Activated B cell treated with CpG ODN at 0.5 μM for 24 hours (primary cell): ENCODE data around the gene TPSG1. TPM values are rescaled to one million over a fixed set of nuclear protein-coding genes. Genes with fewer than 3 reads are reported as not detected.
"Not testable (repeated sequence)": the region's sequence is repeated elsewhere in the genome, so short reads cannot be mapped to it uniquely, and the experiment has no call there.

ENCODE experiments used
- ATAC-seq: fragments of 200-7000 bp; cut with Tn5 transposase; one replicate; pipeline ENCODE4 v1.10.0; 2021; ENCODE audit warnings: low read depth, mild to moderate bottlenecking, moderate library complexity
- CTCF ChIA-PET: fragments of 350-600 bp; sonication (Branson Sonifier 250); formaldehyde crosslinking; loops from one replicate; lab custom pipeline; 2021; ENCODE audit warnings: antibody characterized with exemption; lab: Charles Lee
- POLR2A ChIA-PET: fragments of 350-600 bp; sonication (Branson Sonifier 250); formaldehyde crosslinking; loops from one replicate; lab custom pipeline; 2021; ENCODE audit warnings: antibody characterized with exemption; lab: Charles Lee
- DNase-seq: peaks from one replicate; pipeline ENCODE4 v3.0.0; 2022
- H3K27ac Mint-ChIP-seq: one replicate; pipeline ENCODE4 v1.8.0; 2020; ENCODE audit warnings: mixed read lengths
- H3K27me3 Mint-ChIP-seq: one replicate; pipeline ENCODE4 v1.8.0; 2021; ENCODE audit warnings: mixed read lengths
- H3K36me3 Mint-ChIP-seq: one replicate; pipeline ENCODE4 v1.8.0; 2021; ENCODE audit warnings: low read depth, mixed read lengths
- H3K4me1 Mint-ChIP-seq: one replicate; pipeline ENCODE4 v1.8.0; 2021; ENCODE audit warnings: mixed read lengths
- H3K4me3 Mint-ChIP-seq: one replicate; pipeline ENCODE4 v1.8.0; 2020; ENCODE audit warnings: mild to moderate bottlenecking, mixed read lengths
- H3K9me3 Mint-ChIP-seq: one replicate; pipeline ENCODE4 v1.8.0; 2020; ENCODE audit warnings: mixed read lengths
- CTCF ChIP-seq: fragments of 200-600 bp; IDR thresholded peaks from one replicate; pipeline ENCODE4 v1.8.0; 2022; ENCODE audit warnings: antibody characterized with exemption, mild to moderate bottlenecking
- intact Hi-C: fragments of 100-400 bp; cut with micrococcal nuclease; formaldehyde crosslinking; loops from one replicate; pipeline ENCODE4 v1.15.1; 2024
- total RNA-seq: library from RNA; stranded (reverse); gene quantifications from 2 replicates; pipeline ENCODE4 v1.2.3, GENCODE V29; 2022

The TPSG1 gene
- total RNA-seq, 1 donor from 2014 or later, result not detected

- DNase-seq, intact Hi-C loops, H3K27ac Mint-ChIP-seq, H3K4me3 Mint-ChIP-seq, H3K9me3 Mint-ChIP-seq, H3K27me3 Mint-ChIP-seq, POLR2A ChIA-PET, H3K36me3 Mint-ChIP-seq, ATAC-seq, H3K4me1 Mint-ChIP-seq, CTCF ChIA-PET: not testable (repeated sequence)
Observed at GRCh38 chr16:1229476-1229875, 4.4 kb upstream of the TPSG1 start.

DNA sequence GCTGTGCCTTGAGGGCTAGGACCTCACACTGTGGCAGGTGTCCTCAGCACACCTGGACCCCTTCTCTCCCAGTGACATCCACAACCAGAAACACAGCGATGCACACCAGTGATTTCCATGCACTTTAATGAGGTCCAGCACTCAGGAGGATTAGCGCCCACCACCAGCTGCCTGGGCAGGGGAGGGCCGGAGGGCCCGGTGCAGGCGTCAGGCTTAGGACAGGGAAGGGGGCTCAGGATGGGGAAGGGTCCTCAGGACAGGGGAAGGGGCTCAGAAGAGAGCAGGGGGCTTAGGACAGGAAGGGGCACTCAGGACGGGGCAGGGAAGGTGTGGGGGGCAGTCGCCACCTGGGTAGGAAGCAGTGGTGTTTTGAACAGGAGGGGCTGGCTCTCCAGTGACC lies 3.2 kb upstream of the TPSG1 start:
- H3K4me3 Mint-ChIP-seq, POLR2A ChIA-PET, CTCF ChIA-PET, H3K27me3 Mint-ChIP-seq, H3K36me3 Mint-ChIP-seq, H3K4me1 Mint-ChIP-seq, ATAC-seq, H3K27ac Mint-ChIP-seq, H3K9me3 Mint-ChIP-seq, DNase-seq, intact Hi-C loops: not testable (repeated sequence)

- H3K9me3 Mint-ChIP-seq, H3K4me3 Mint-ChIP-seq, ATAC-seq, DNase-seq, H3K27me3 Mint-ChIP-seq, intact Hi-C loops, POLR2A ChIA-PET, H3K27ac Mint-ChIP-seq, H3K4me1 Mint-ChIP-seq, H3K36me3 Mint-ChIP-seq, CTCF ChIA-PET: not testable (repeated sequence)
Observed at GRCh38 chr16:1226692-1227091, 1.6 kb upstream of the TPSG1 start.

- H3K4me3 Mint-ChIP-seq, CTCF ChIA-PET, H3K9me3 Mint-ChIP-seq, H3K4me1 Mint-ChIP-seq, ATAC-seq, POLR2A ChIA-PET, DNase-seq, intact Hi-C loops, H3K27ac Mint-ChIP-seq, H3K36me3 Mint-ChIP-seq, H3K27me3 Mint-ChIP-seq: not testable (repeated sequence)
Observed at GRCh38 chr16:1225728-1226311, 752 bp upstream of the TPSG1 start.

DNA sequence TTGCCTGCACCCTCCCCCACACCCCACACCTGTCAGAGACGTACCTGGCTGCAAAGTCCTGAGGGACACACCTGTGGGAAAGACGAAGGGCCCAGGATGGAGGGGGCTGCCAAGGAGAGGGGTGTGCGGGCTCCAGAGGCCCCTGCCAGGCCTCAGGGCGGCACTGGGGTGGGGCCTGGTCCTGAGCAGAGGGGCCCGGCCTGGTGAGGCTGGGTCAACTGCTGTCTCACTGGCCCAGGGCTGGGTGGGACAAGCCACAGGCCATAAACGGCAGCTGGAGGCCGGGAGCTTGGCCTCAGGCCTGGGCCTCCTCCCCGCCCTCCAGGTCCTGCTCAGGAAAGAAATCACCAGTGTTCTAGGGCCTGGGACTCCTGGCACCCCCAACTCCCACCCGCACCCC lies 510 bp downstream of the TPSG1 start:
- ChIA-PET CTCF (no interaction called here), POLR2A (no interaction called here)
- ATAC-seq, result no peak
- Mint-ChIP-seq H3K27me3 (no peaks in the 10 kb centered on the region), H3K4me1 (no peaks in the 10 kb centered on the region), H3K27ac (no peak overlapping the region), H3K9me3 (no peaks in the 10 kb centered on the region), H3K36me3 (no peaks in the 10 kb centered on the region), H3K4me3 (no peak overlapping the region)
- no peak for TF ChIP-seq CTCF
- intact Hi-C loops, result no loop called here
- DNase-seq, result no peak

GRCh38 chr16:1223355-1224214 lies 1.5 kb downstream of the TPSG1 start:
- ATAC-seq (no peak), DNase-seq (no peak)
- TF ChIP-seq CTCF, result no peak
- no peak overlapping the region for H3K4me3 Mint-ChIP-seq
- POLR2A ChIA-PET, result no interaction called here
- H3K4me1 Mint-ChIP-seq, result no peaks in the 10 kb centered on the region
- H3K36me3 Mint-ChIP-seq, result no peaks in the 10 kb centered on the region
- no peaks in the 10 kb centered on the region for H3K9me3 Mint-ChIP-seq
- CTCF ChIA-PET, result no interaction called here
- no peak overlapping the region for H3K27ac Mint-ChIP-seq
- intact Hi-C loops, result no loop called here
- no peaks in the 10 kb centered on the region for H3K27me3 Mint-ChIP-seq
